ENCODE measurements around the gene SRL.

Gene SRL

GRCh38 chr16:4141604-4142003, 100.3 kb downstream of the SRL start:
- Histone ChIP-seq H3K9ac (ENCODE audit: low read depth, low read length, poor library complexity, severe bottlenecking) (no peak overlapping the region), H3K4me2 (ENCODE audit: low read depth, low read length, poor library complexity, severe bottlenecking) (no peak overlapping the region), H3K9me2 (replicated peaks; ENCODE audit: low read depth, low read length) (no peaks in the 10 kb centered on the region), H3K79me2 (ENCODE audit: insufficient read depth, low read length) (no peaks in the 10 kb centered on the region), H3K27me3 (ENCODE audit: insufficient read depth, low read length, poor library complexity, severe bottlenecking) (no peaks in the 10 kb centered on the region), H2AFZ (ENCODE audit: low read length) (no peak overlapping the region), H3K36me3 (ENCODE audit: insufficient read depth, low read length) (no peaks in the 10 kb centered on the region), H3F3A (ENCODE audit: low read depth) (no peaks in the 10 kb centered on the region), H4K20me1 (ENCODE audit: insufficient read depth, low read length, poor library complexity, severe bottlenecking) (no peaks in the 10 kb centered on the region), H3K4me3 (ENCODE audit: low read length, poor library complexity, severe bottlenecking) (no peak overlapping the region), H3K4me1 (ENCODE audit: insufficient read depth, low read length, poor library complexity, severe bottlenecking) (no peaks in the 10 kb centered on the region), H3K9me3 (ENCODE audit: insufficient read depth, low read depth, low read length) (no peaks in the 10 kb centered on the region)
- TF ChIP-seq EZH2phosphoT487 (IDR thresholded peaks at IDR 0.05; ENCODE audit: borderline replicate concordance): no peak
- TF ChIP-seq CTCF (conservative IDR thresholded peaks at IDR 0.05; ENCODE audit: low read length): no peak

GRCh38 chr16:4140652-4141051, 101.2 kb downstream of the SRL start:
- Histone ChIP-seq H3K4me1 (ENCODE audit: insufficient read depth, low read length, poor library complexity, severe bottlenecking) (no peaks in the 10 kb centered on the region), H3K27me3 (ENCODE audit: insufficient read depth, low read length, poor library complexity, severe bottlenecking) (no peaks in the 10 kb centered on the region), H2AFZ (ENCODE audit: low read length) (no peak overlapping the region), H3K9me3 (ENCODE audit: insufficient read depth, low read depth, low read length) (no peaks in the 10 kb centered on the region), H3K9me2 (replicated peaks; ENCODE audit: low read depth, low read length) (no peaks in the 10 kb centered on the region), H3K36me3 (ENCODE audit: insufficient read depth, low read length) (no peaks in the 10 kb centered on the region), H3K4me3 (ENCODE audit: low read length, poor library complexity, severe bottlenecking) (no peak overlapping the region), H4K20me1 (ENCODE audit: insufficient read depth, low read length, poor library complexity, severe bottlenecking) (no peaks in the 10 kb centered on the region), H3F3A (ENCODE audit: low read depth) (no peaks in the 10 kb centered on the region), H3K79me2 (ENCODE audit: insufficient read depth, low read length) (no peaks in the 10 kb centered on the region), H3K4me2 (ENCODE audit: low read depth, low read length, poor library complexity, severe bottlenecking) (no peak overlapping the region), H3K9ac (ENCODE audit: low read depth, low read length, poor library complexity, severe bottlenecking) (no peak overlapping the region)
- TF ChIP-seq CTCF (conservative IDR thresholded peaks at IDR 0.05; ENCODE audit: low read length) (no peak), EZH2phosphoT487 (IDR thresholded peaks at IDR 0.05; ENCODE audit: borderline replicate concordance) (no peak)

GRCh38 chr16:4139968-4140367, 101.9 kb downstream of the SRL start:
- TF ChIP-seq CTCF (conservative IDR thresholded peaks at IDR 0.05; ENCODE audit: low read length) (no peak), EZH2phosphoT487 (IDR thresholded peaks at IDR 0.05; ENCODE audit: borderline replicate concordance) (no peak)
- H3K4me3 ChIP-seq (ENCODE audit: low read length, poor library complexity, severe bottlenecking): no peak overlapping the region
- no peaks in the 10 kb centered on the region for H3K79me2 ChIP-seq (ENCODE audit: insufficient read depth, low read length)
- no peaks in the 10 kb centered on the region for H3K9me2 ChIP-seq (replicated peaks; ENCODE audit: low read depth, low read length)
- no peak overlapping the region for H3K9ac ChIP-seq (ENCODE audit: low read depth, low read length, poor library complexity, severe bottlenecking)
- H3K27me3 ChIP-seq (ENCODE audit: insufficient read depth, low read length, poor library complexity, severe bottlenecking): no peaks in the 10 kb centered on the region
- no peaks in the 10 kb centered on the region for H3K4me1 ChIP-seq (ENCODE audit: insufficient read depth, low read length, poor library complexity, severe bottlenecking)
- no peak overlapping the region for H2AFZ ChIP-seq (ENCODE audit: low read length)
- no peaks in the 10 kb centered on the region for H3F3A ChIP-seq (ENCODE audit: low read depth)
- H3K36me3 ChIP-seq (ENCODE audit: insufficient read depth, low read length): no peaks in the 10 kb centered on the region
- H4K20me1 ChIP-seq (ENCODE audit: insufficient read depth, low read length, poor library complexity, severe bottlenecking): no peaks in the 10 kb centered on the region
- H3K4me2 ChIP-seq (ENCODE audit: low read depth, low read length, poor library complexity, severe bottlenecking): no peak overlapping the region
- H3K9me3 ChIP-seq (ENCODE audit: insufficient read depth, low read depth, low read length): no peaks in the 10 kb centered on the region
